ENCODE results near the gene MAX. TPM values are rescaled to one million over a fixed set of nuclear protein-coding genes. Genes with fewer than 3 reads are reported as not detected.

MAX gene
- total and polyA plus RNA-seq, 9 donors = 48.4 to 168 (median 109) TPM

DNA sequence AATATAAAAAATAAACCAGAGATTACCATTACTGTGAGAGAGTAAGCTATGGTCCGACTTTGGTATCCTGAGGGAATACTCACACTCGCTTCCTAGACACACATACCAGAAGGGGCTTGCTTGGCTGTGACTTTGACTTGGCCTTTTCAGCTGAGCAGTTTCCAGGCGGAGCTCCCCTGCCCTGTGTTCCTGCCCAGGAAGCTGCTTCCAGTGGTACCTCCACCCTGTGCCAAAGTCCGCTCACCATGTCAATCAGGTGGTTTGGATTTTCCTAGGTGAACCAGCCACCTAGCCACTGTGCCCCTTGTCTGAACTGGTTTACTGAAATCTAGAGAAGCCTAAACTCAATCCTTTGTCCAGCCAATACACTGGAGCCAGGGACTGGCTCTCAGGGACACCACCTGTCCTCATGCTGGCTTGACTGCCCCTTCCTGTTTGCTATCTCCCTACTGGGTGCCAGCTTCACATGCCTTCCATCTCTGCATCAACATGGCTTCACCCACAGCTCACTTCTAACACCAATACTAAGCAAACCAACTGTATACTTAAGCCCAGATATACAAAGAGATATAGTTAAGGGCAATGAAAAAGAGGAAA lies 28.6 kb downstream of the MAX start:
- H3K27me3 ChIP-seq = no peaks in the 10 kb centered on the region
- TF ChIP-seq POLR2A (IDR thresholded peaks at IDR 0.05) = no peak
- no peak for DNase-seq
- H3K27ac ChIP-seq = no peak overlapping the region
- H3K4me3 ChIP-seq = no peak overlapping the region
- no peaks in the 10 kb centered on the region for H3K9me3 ChIP-seq
- H3K4me1 ChIP-seq (ENCODE audit: insufficient read depth) = peaks cover 3% of the 10 kb centered on the region
- WGBS, 3 donors = 93 to 97% (median 93%) methylated on average over 4 of the region's 4 CpGs
- no peaks in the 10 kb centered on the region for H3K36me3 ChIP-seq
- intact Hi-C loops (cut with DNase I) = no loop called here

DNA sequence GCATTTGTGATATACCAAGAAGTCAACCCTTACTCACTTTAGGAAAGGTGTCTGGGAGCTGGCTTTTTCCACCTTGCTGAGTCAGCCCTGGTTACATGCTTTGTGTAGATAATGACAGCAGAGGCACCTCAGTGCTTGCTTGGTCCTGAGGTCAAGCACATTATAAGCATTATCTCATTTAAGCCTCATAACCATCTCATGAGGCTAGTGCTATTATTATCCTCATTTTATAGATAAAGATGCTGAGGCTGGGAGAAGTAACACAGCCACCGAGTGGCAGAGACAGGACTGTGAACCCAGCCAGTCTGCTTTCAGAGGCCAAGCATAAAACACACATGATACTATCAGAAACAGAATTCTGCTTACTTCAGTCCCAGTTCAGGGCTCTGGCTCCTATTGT lies 29.4 kb downstream of the MAX start:
- Histone ChIP-seq H3K36me3 (no peaks in the 10 kb centered on the region), H3K9me3 (no peaks in the 10 kb centered on the region), H3K27ac (no peak overlapping the region), H3K4me3 (no peak overlapping the region), H3K4me1 (ENCODE audit: insufficient read depth) (peaks cover 3% of the 10 kb centered on the region), H3K27me3 (no peaks in the 10 kb centered on the region)
- TF ChIP-seq, protein P1, sequence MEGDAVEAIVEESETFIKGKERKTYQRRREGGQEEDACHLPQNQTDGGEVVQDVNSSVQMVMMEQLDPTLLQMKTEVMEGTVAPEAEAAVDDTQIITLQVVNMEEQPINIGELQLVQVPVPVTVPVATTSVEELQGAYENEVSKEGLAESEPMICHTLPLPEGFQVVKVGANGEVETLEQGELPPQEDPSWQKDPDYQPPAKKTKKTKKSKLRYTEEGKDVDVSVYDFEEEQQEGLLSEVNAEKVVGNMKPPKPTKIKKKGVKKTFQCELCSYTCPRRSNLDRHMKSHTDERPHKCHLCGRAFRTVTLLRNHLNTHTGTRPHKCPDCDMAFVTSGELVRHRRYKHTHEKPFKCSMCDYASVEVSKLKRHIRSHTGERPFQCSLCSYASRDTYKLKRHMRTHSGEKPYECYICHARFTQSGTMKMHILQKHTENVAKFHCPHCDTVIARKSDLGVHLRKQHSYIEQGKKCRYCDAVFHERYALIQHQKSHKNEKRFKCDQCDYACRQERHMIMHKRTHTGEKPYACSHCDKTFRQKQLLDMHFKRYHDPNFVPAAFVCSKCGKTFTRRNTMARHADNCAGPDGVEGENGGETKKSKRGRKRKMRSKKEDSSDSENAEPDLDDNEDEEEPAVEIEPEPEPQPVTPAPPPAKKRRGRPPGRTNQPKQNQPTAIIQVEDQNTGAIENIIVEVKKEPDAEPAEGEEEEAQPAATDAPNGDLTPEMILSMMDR (IDR thresholded peaks at IDR 0.05) = no peak
- TF ChIP-seq EP300 (IDR thresholded peaks at IDR 0.05) (no peak), POLR2A (IDR thresholded peaks at IDR 0.05) (no peak)
- intact Hi-C loops (cut with DNase I) = no loop called here
- no peak for DNase-seq
- 78 to 96% (median 84%) methylated on average over 1 of the region's 1 CpG for WGBS, 3 donors

DNA sequence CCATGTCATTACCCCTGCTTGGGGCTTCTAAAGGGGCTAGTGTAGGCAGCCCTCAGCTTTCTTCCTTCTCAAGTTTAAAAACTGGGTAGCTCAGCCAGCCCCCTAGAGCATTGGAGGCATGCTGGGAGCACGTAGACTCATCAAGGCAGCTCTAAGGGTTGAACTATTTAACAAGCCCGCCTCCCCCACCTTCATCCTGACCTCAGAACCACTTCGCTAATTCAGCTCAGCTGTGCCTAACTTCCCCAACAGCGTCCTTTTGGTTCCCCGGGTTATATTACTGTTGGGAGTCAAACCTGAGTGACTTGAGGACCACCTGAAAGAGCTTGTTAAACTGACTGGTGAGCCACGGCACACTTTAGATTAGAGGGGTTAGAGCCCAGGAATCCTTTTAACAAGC lies 30.1 kb downstream of the MAX start:
- no peak for TF ChIP-seq EP300 (IDR thresholded peaks at IDR 0.05)
- TF ChIP-seq, protein P1 (IDR thresholded peaks at IDR 0.05) = no peak
- no peak overlapping the region for H3K27ac ChIP-seq
- H3K36me3 ChIP-seq = no peaks in the 10 kb centered on the region
- intact Hi-C loops (cut with DNase I) = no loop called here
- DNase-seq = no peak
- WGBS, 3 donors = 52 to 61% (median 55%) methylated on average over 6 of the region's 6 CpGs
- H3K9me3 ChIP-seq = no peaks in the 10 kb centered on the region
- H3K27me3 ChIP-seq = no peaks in the 10 kb centered on the region
- peaks cover 3% of the 10 kb centered on the region for H3K4me1 ChIP-seq (ENCODE audit: insufficient read depth)
- no peak overlapping the region for H3K4me3 ChIP-seq

DNA sequence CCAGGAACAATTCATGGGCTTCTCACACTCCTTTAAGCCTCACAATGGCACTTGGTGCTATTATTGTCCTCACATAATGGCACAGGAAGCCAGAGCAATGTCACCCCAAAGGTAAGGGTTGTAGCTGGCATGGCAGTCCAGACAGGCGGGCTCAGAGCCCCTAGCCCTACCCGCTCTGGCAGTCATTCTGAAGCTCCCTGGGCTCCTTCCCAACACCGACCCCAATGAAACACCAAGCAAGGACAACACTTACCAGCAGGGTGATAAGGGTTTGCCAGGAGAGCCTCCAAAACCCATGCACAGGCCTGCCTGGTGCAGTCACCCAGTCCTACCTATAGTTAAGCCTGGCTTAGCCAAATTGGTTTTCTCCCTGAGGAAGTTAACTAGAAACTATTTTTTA lies 30.8 kb downstream of the MAX start:
- H3K4me3 ChIP-seq = no peak overlapping the region
- intact Hi-C loops (cut with DNase I) = no loop called here
- H3K4me1 ChIP-seq (ENCODE audit: insufficient read depth) = peaks cover 3% of the 10 kb centered on the region
- TF ChIP-seq POLR2A (IDR thresholded peaks at IDR 0.05) (no peak), EP300 (IDR thresholded peaks at IDR 0.05) (no peak)
- TF ChIP-seq, protein P1 (IDR thresholded peaks at IDR 0.05) = no peak
- H3K36me3 ChIP-seq = no peaks in the 10 kb centered on the region
- 86 to 97% (median 92%) methylated on average over 3 of the region's 3 CpGs for WGBS, 3 donors
- H3K27ac ChIP-seq = no peak overlapping the region
- DNase-seq = no peak
- H3K27me3 ChIP-seq = no peaks in the 10 kb centered on the region
- H3K9me3 ChIP-seq = no peaks in the 10 kb centered on the region

DNA sequence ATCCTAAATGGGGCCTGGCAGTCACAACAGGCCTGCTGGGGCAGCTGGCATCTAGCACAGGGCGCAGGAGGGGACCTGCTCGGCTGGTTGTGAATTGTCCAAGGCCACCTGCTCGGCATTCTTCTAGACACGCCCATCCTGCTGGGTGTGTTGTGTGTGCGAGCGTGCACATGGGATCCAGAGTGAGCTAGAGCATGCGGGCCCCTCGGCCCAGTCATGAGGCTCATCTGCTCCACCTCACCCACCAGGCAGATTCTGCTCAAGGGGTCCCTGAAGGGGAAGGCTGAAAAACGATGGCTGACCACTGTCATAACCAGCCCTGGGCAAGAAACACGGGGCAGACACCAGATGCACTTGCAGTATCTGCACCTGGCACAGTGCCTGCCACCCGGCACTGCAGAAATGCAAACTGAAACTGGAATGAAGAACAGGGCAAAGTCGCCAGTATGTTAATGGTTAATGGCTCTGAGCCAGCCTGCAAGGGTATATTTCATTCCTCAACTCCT lies 31.8 kb downstream of the MAX start:
- intact Hi-C loops (cut with DNase I) = no loop called here
- Histone ChIP-seq H3K27me3 (no peaks in the 10 kb centered on the region), H3K4me3 (no peak overlapping the region), H3K4me1 (ENCODE audit: insufficient read depth) (peaks cover 3% of the 10 kb centered on the region), H3K9me3 (no peaks in the 10 kb centered on the region), H3K27ac (no peak overlapping the region), H3K36me3 (no peaks in the 10 kb centered on the region)
- DNase-seq = no peak
- TF ChIP-seq, protein P1 (IDR thresholded peaks at IDR 0.05) = no peak
- TF ChIP-seq EP300 (IDR thresholded peaks at IDR 0.05) = no peak
- TF ChIP-seq POLR2A (IDR thresholded peaks at IDR 0.05) = no peak
- 69 to 80% (median 78%) methylated on average over 12 of the region's 12 CpGs for WGBS, 3 donors
